HepG2 (cell line): Measurements from ENCODE around the gene ZDHHC6. TPM values are rescaled to one million over a fixed set of nuclear protein-coding genes. Genes with fewer than 3 reads are reported as not detected.

Source experiments
- ATAC-seq: fragments of 200-7000 bp; cut with Tn5 transposase; 3 replicates; pipeline ENCODE4 v1.9.1; 2020; ENCODE audit warnings: mild to moderate bottlenecking, moderate library complexity
- BruUV-seq: library from RNA; stranded (reverse); fragments of 400-500 nt; replicated peaks from 2 replicates; lab custom pipeline; 2021; lab: Mats Ljungman, UMichigan
- CTCF ChIA-PET: fragments of 300-600 bp; formaldehyde crosslinking; extraction: SDS; loops from one replicate; lab custom pipeline; 2021; ENCODE audit warnings: low total read pairs, inconsistent platforms, low intra/inter-chr PET ratio; lab: Yijun Ruan, JAX
- POLR2A ChIA-PET: fragments of 350-600 bp; sonication (Branson Sonifier 250); formaldehyde crosslinking; loops from one replicate; lab custom pipeline; 2020; ENCODE audit warnings: antibody characterized with exemption, inconsistent platforms; lab: Yijun Ruan, JAX
- DNase-seq: peaks from one replicate; pipeline ENCODE4 v3.0.0-alpha.2; 2015; ENCODE audit warnings: low spot score
- FAIRE-seq: peaks from 3 replicates; lab custom pipeline; 2011; peaks lifted over from hg19 to GRCh38; lab: Jason Lieb, UNC
- H2AFZ ChIP-seq: one replicate; pipeline ENCODE4 v1.6.1; 2011; ENCODE audit warnings: low read length, inconsistent platforms
- H3K27ac ChIP-seq: fragments of 300-600 bp; 3 replicates; pipeline ENCODE4 v1.8.0; 2011; ENCODE audit warnings: mixed run types, mild to moderate bottlenecking, mixed read lengths, low read length, inconsistent platforms; ENCODE audit not compliant: insufficient read depth; ENCODE audit errors: extremely low read length
- H3K27me3 ChIP-seq, 2 experiments: fragments of 200-600 bp in 1 of 2; 2 replicates in 1 of 2; 3 replicates in 1 of 2; pipeline versions ENCODE4 v1.6.0 to v1.8.0; 2011; ENCODE audit warnings: low read length in 2 of 2, mild to moderate bottlenecking in 2 of 2, moderate library complexity in 2 of 2, inconsistent platforms in 1 of 2; ENCODE audit not compliant: insufficient read depth in 2 of 2, control insufficient read depth in 1 of 2
- H3K36me3 ChIP-seq, 2 experiments: fragments of 200-600 bp in 1 of 2; replicated peaks in 1 of 2; 2 replicates in 1 of 2; 3 replicates in 1 of 2; pipeline versions ENCODE4 v1.5.1 to v1.8.0; 2011; ENCODE audit warnings: low read length in 2 of 2, inconsistent platforms in 1 of 2; ENCODE audit not compliant: insufficient read depth in 2 of 2, control insufficient read depth in 1 of 2
- H3K4me1 ChIP-seq: 2 replicates; pipeline ENCODE4 v1.5.1; 2012; ENCODE audit warnings: low read length, inconsistent platforms; ENCODE audit not compliant: insufficient read depth
- H3K4me2 ChIP-seq: 2 replicates; pipeline ENCODE4 v1.6.0; 2011; ENCODE audit warnings: low read depth, low read length, inconsistent platforms
- H3K4me3 ChIP-seq, 3 experiments: fragments of 200-600 bp in 1 of 3; sonication (generic), shearing (Covaris generic) in 1 of 3; replicated peaks in 1 of 3; 2 replicates each; pipeline ENCODE4 v1.5.1; 2011 to 2016; ENCODE audit warnings: low read length in 3 of 3, inconsistent platforms in 2 of 3, low read depth in 2 of 3, mild to moderate bottlenecking in 2 of 3, control low read depth in 1 of 3, mixed read lengths in 1 of 3; ENCODE audit not compliant: insufficient read depth in 1 of 3
- H3K79me2 ChIP-seq: one replicate; pipeline ENCODE4 v1.6.1; 2011; ENCODE audit warnings: low read length, inconsistent platforms; ENCODE audit not compliant: insufficient read depth
- H3K9ac ChIP-seq: 2 replicates; pipeline ENCODE4 v1.6.0; 2011; ENCODE audit warnings: mild to moderate bottlenecking, low read depth, low read length, inconsistent platforms; ENCODE audit not compliant: insufficient read depth
- H3K9me3 ChIP-seq: 2 replicates; pipeline ENCODE4 v1.5.1; 2012; ENCODE audit warnings: mild to moderate bottlenecking, low read length
- H4K20me1 ChIP-seq: 2 replicates; pipeline ENCODE4 v1.6.0; 2011; ENCODE audit warnings: inconsistent platforms, mild to moderate bottlenecking, low read length, moderate library complexity; ENCODE audit not compliant: insufficient read depth
- ETV5 ChIP-seq: IDR thresholded peaks from 2 replicates; pipeline ENCODE4 v1.6.1; 2018; ENCODE audit warnings: missing biosample characterization, missing genetic modification reagents, inconsistent platforms, borderline replicate concordance
- KDM5A ChIP-seq: fragments of 200-600 bp; sonication (generic); IDR thresholded peaks from 2 replicates; pipeline ENCODE4 v1.7.0; 2018; ENCODE audit warnings: antibody characterized with exemption, mild to moderate bottlenecking, low read length, borderline replicate concordance
- MYNN ChIP-seq: sonication (generic); formaldehyde crosslinking; IDR thresholded peaks from 2 replicates; pipeline ENCODE4 v1.4.0; 2020; ENCODE audit warnings: mild to moderate bottlenecking, low read depth, missing genetic modification reagents
- NFKB2 ChIP-seq: sonication (generic); formaldehyde crosslinking; IDR thresholded peaks from 2 replicates; pipeline ENCODE4 v1.4.0; 2020; ENCODE audit warnings: missing genetic modification reagents, borderline replicate concordance
- NR2C2 ChIP-seq: sonication (generic); formaldehyde crosslinking; IDR thresholded peaks from 2 replicates; pipeline ENCODE4 v1.4.0; 2020; ENCODE audit warnings: missing genetic modification reagents, mild to moderate bottlenecking, moderate library complexity, borderline replicate concordance
- RAD21 ChIP-seq: fragments of 450-650 bp; formaldehyde crosslinking; IDR thresholded peaks from 2 replicates; pipeline ENCODE4 v1.5.0; 2020; ENCODE audit warnings: mild to moderate bottlenecking
- SMC3 ChIP-seq: IDR thresholded peaks from 2 replicates; pipeline ENCODE4 v1.6.1; 2011; ENCODE audit warnings: low read length, improper control_type of control experiment
- STAG1 ChIP-seq: sonication (generic); formaldehyde crosslinking; IDR thresholded peaks from 2 replicates; pipeline ENCODE4 v1.4.0; 2020; ENCODE audit warnings: missing genetic modification reagents
- ZNF598 ChIP-seq: sonication (generic); formaldehyde crosslinking; IDR thresholded peaks from 2 replicates; pipeline ENCODE4 v1.5.1; 2020; ENCODE audit warnings: mild to moderate bottlenecking, missing genetic modification reagents, borderline replicate concordance
- ZNF670 ChIP-seq: sonication (generic); formaldehyde crosslinking; IDR thresholded peaks from 2 replicates; pipeline ENCODE4 v1.8.0; 2022; ENCODE audit warnings: mild to moderate bottlenecking, missing genetic modification reagents, borderline replicate concordance
- WGBS: methylation state at CpG from one replicate; pipeline ENCODE4 v1.1.6; 2017; ENCODE audit warnings: low lambda C conversion rate; 5-methylcytosine and 5-hydroxymethylcytosine counted together
- in situ Hi-C: cut with HindIII; loops from 2 replicates; pipeline ENCODE4 v1.10.0; 2017; ENCODE audit warnings: low pct_unique_long_range_greater_than_20kb; ENCODE audit not compliant: extremely low pct_ligation_motif_present
- intact Hi-C: fragments of 100-400 bp; cut with micrococcal nuclease; formaldehyde crosslinking; loops from one replicate; pipeline ENCODE4 v1.10.0; 2022; ENCODE audit not compliant: unreplicated experiment
- polyA plus RNA-seq, 8 experiments: library from polyadenylated mRNA; depleted of rRNA in 3 of 8; stranded (reverse) in 7 of 8; unstranded in 1 of 8; fragments of >200 nt; fragmentation: Illumina TruSeq in 4 of 8; extraction: Trizol in 4 of 8; gene quantifications; 2 replicates each; pipeline versions ENCODE4 v1.2.1 to v1.2.3, GENCODE V29; 2011 to 2016; ENCODE audit warnings: low read depth in 4 of 8, missing spikeins in 1 of 8, mixed read lengths in 1 of 8; ENCODE audit not compliant: insufficient read depth in 1 of 8
- total RNA-seq, 5 experiments: library from RNA; depleted of rRNA; stranded (reverse); fragments of >200 nt; fragmentation: Illumina TruSeq; extraction: Trizol; gene quantifications; 2 replicates each; pipeline ENCODE4 v1.2.3, GENCODE V29; 2016; ENCODE audit warnings: low read depth in 1 of 5
- TF ChIP-seq, protein P1 (sequence below): sonication (generic); formaldehyde crosslinking; IDR thresholded peaks from 2 replicates; pipeline ENCODE4 v1.5.1; 2020; ENCODE audit warnings: missing genetic modification reagents, mild to moderate bottlenecking, borderline replicate concordance
- TF ChIP-seq, protein P2 (sequence below): IDR thresholded peaks from 2 replicates; pipeline ENCODE4 v1.6.1; 2016; ENCODE audit warnings: missing biosample characterization, missing genetic modification reagents, low read depth
- TF ChIP-seq, protein P3 (sequence below): sonication (generic); formaldehyde crosslinking; conservative IDR thresholded peaks from 2 replicates; pipeline ENCODE4 v1.5.0; 2020; ENCODE audit warnings: missing genetic modification reagents
- TF ChIP-seq, protein P4 (sequence below): sonication (generic); formaldehyde crosslinking; IDR thresholded peaks from 2 replicates; pipeline ENCODE4 v1.5.0; 2020; ENCODE audit warnings: mild to moderate bottlenecking, missing genetic modification reagents, moderate library complexity
- TF ChIP-seq, protein P5 (sequence below): IDR thresholded peaks from 2 replicates; pipeline ENCODE4 v1.6.1; 2012; ENCODE audit warnings: low read depth, low read length, improper control_type of control experiment

ZDHHC6 gene
- total and polyA plus RNA-seq, 2 of the 13 experiments (the other 11 are each of a cell fraction or from before 2014, with no cell fraction given) = 20.9 to 49.4 TPM

DNA sequence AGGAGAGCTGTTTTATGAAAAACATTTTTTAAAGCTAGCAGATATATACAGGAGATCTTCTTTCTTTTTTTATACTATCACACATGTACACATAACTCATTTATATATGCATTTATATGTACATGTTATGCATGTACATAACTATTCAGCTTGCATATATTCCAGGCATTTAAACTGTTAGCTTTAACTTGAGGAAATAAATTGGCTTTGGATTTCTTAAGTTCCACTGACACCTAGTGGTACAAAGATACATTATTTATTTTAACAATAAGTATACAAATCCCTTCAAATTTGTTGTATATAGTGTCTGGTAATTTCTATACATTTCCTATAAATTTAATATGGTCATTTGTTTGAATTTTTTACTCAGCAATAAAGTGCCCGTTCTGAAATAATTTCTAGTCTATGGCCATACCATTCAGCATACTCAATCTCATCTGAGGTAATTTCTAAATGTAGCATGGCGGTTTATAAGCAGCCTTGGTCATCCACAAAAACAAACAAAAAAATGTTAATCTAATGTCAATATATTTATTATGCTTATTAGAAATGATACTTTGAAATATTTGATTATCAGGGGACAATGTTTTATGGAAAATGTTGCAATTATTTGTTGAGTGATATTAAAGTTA is 11.6 kb downstream of the ZDHHC6 start:
- H3K9ac ChIP-seq = no peak overlapping the region
- WGBS = 67% methylated on average over 2 of the region's 2 CpGs
- H3K4me2 ChIP-seq = no peak overlapping the region
- ChIA-PET POLR2A (interaction anchor here (0.6 to 1.4 kb wide), 3 partner anchors 55 to 113 kb away, joined by 3 read pairs; no protein-coding TSS in a partner anchor), CTCF (interaction anchor here (1.7 to 2.1 kb wide), 2 partner anchors 114 to 121 kb away, joined by 5 to 7 read pairs; no protein-coding TSS in a partner anchor)
- no peak overlapping the region for H3K27ac ChIP-seq
- no peak overlapping the region for H3K4me3 ChIP-seq
- TF ChIP-seq, protein P1, sequence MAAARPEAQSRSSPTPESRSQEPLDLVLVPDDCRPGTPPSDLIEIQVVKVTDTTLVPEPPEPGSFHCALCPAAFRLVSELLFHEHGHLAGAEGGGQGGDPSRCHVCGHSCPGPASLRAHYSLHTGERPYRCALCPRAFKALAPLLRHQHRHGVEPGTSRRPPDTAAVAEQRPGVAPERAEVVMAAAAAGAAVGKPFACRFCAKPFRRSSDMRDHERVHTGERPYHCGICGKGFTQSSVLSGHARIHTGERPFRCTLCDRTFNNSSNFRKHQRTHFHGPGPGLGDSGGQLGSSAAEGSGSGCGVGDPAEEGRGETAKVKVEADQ (CRISPR knock-in tag) = no peak
- TF ChIP-seq, protein P2, sequence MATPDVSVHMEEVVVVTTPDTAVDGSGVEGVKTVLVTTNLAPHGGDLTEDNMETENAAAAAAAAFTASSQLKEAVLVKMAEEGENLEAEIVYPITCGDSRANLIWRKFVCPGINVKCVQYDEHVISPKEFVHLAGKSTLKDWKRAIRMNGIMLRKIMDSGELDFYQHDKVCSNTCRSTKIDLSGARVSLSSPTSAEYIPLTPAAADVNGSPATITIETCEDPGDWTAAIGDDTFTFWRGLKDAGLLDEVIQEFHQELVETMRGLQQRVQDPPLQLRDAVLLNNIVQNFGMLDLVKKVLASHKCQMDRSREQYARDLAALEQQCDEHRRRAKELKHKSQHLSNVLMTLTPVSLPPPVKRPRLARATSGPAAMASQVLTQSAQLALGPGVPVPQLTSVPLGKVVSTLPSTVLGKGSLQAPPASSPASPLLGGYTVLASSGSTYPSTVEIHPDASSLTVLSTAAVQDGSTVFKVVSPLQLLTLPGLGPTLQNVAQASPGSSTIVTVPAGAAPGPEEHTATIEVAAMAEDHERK = no peak
- TF ChIP-seq STAG1 (peak; percentile 79), NR2C2 (no peak), ETV5 (CRISPR knock-in tag) (no peak), ZNF598 (CRISPR knock-in tag) (no peak), MYNN (CRISPR knock-in tag) (no peak), ZNF670 (CRISPR knock-in tag) (no peak), RAD21 (CRISPR knock-in tag) (peak; percentile 44; the same call in 1 of the 2 replicates), KDM5A (0 out of 2 replicates have a peak, but pooled peaks have one; percentile 40), SMC3 (peak; percentile 54; the same call in 1 of the 2 replicates), NFKB2 (no peak)
- TF ChIP-seq, protein P3, sequence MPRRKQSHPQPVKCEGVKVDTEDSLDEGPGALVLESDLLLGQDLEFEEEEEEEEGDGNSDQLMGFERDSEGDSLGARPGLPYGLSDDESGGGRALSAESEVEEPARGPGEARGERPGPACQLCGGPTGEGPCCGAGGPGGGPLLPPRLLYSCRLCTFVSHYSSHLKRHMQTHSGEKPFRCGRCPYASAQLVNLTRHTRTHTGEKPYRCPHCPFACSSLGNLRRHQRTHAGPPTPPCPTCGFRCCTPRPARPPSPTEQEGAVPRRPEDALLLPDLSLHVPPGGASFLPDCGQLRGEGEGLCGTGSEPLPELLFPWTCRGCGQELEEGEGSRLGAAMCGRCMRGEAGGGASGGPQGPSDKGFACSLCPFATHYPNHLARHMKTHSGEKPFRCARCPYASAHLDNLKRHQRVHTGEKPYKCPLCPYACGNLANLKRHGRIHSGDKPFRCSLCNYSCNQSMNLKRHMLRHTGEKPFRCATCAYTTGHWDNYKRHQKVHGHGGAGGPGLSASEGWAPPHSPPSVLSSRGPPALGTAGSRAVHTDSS (CRISPR knock-in tag) = no peak
- TF ChIP-seq, protein P4, sequence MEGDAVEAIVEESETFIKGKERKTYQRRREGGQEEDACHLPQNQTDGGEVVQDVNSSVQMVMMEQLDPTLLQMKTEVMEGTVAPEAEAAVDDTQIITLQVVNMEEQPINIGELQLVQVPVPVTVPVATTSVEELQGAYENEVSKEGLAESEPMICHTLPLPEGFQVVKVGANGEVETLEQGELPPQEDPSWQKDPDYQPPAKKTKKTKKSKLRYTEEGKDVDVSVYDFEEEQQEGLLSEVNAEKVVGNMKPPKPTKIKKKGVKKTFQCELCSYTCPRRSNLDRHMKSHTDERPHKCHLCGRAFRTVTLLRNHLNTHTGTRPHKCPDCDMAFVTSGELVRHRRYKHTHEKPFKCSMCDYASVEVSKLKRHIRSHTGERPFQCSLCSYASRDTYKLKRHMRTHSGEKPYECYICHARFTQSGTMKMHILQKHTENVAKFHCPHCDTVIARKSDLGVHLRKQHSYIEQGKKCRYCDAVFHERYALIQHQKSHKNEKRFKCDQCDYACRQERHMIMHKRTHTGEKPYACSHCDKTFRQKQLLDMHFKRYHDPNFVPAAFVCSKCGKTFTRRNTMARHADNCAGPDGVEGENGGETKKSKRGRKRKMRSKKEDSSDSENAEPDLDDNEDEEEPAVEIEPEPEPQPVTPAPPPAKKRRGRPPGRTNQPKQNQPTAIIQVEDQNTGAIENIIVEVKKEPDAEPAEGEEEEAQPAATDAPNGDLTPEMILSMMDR = peak; percentile 59
- TF ChIP-seq, protein P5, sequence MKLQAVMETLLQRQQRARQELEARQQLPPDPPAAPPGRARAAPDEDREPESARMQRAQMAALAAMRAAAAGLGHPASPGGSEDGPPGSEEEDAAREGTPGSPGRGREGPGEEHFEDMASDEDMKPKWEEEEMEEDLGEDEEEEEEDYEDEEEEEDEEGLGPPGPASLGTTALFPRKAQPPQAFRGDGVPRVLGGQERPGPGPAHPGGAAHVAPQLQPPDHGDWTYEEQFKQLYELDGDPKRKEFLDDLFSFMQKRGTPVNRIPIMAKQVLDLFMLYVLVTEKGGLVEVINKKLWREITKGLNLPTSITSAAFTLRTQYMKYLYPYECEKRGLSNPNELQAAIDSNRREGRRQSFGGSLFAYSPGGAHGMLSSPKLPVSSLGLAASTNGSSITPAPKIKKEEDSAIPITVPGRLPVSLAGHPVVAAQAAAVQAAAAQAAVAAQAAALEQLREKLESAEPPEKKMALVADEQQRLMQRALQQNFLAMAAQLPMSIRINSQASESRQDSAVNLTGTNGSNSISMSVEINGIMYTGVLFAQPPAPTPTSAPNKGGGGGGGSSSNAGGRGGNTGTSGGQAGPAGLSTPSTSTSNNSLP = peak; percentile 39; the same call in 1 of the 2 replicates
- H3K79me2 ChIP-seq = no peaks in the 10 kb centered on the region
- no peak for ATAC-seq
- H3K4me1 ChIP-seq = peaks cover 2% of the 10 kb centered on the region
- no peak overlapping the region for H2AFZ ChIP-seq
- no peaks in the 10 kb centered on the region for H3K27me3 ChIP-seq
- no peak for FAIRE-seq
- H3K9me3 ChIP-seq = no peaks in the 10 kb centered on the region
- peak; percentile 52 for DNase-seq
- in situ Hi-C loops = loop anchor here (25.0 kb wide), 2 partner anchors 98 to 298 kb away; no protein-coding TSS in a partner anchor
- intact Hi-C loops = loop anchor here (2.0 to 5.0 kb wide), 2 partner anchors 120 to 273 kb away; no protein-coding TSS in a partner anchor
- H3K36me3 ChIP-seq = peaks cover 10 to 48% of the 10 kb centered on the region in 2 experiments
- no peaks in the 10 kb centered on the region; the same call in 1 of the 2 replicates for H4K20me1 ChIP-seq
- BruUV-seq = no TSS peak
